ENCODE measurements around the gene UBE2D2. TPM values are rescaled to one million over a fixed set of nuclear protein-coding genes. Genes with fewer than 3 reads are reported as not detected.
"Not testable (repeated sequence)": the region's sequence is repeated elsewhere in the genome, so short reads cannot be mapped to it uniquely, and the experiment has no call there.

The UBE2D2 gene
- total and polyA plus RNA-seq, 11 donors = 84.6 to 148 (median 128) TPM

DNA sequence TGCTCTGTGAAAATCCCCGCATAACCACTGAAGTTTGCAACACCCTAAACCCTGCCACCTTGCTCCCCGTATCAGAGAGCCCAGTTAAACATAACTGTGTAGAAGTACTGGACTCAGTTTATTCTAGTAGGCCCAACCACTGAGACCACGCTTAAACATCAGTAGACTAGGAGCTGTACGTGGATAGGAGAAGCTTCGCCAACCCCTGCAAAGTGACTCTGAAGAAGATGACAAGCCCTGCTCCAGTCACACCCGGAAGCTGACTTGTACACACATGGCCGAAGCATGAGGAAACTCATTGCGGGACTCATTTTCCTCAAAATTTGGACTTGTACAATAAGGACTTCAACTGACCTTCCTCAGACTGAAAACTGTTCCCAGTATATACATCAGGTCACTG, 32.4 kb upstream of the UBE2D2 start:
- ATAC-seq; intact Hi-C loops (cut with DNase I); H3K4me3 ChIP-seq; H3K4me1 ChIP-seq; DNase-seq; H3K9me3 ChIP-seq; H3K27ac ChIP-seq; H3K36me3 ChIP-seq; H3K27me3 ChIP-seq: not testable (repeated sequence)
- 96 to 99% (median 97%) methylated on average over 8 of the region's 8 CpGs for WGBS, 4 donors

DNA sequence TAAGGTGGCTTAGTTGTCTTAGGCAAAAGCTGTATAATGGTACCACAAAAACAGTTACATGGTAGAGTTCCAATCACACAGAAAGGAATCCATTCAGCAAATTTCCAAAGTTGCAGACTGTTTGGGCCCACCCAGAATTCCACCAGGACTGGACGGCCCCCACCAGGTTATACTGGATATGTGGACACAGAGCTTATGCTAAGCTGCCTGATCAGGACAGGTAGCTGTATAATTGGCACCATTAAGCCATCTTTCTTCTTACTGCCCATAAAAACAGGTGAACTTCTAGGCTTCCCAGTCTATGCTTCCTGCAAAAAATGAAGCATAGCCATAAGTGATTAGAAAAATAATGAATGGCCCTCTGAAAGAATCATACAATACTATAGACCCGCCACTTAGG, 31.1 kb upstream of the UBE2D2 start:
- H3K4me3 ChIP-seq; H3K27me3 ChIP-seq; H3K9me3 ChIP-seq; intact Hi-C loops (cut with DNase I); H3K27ac ChIP-seq; ATAC-seq; H3K36me3 ChIP-seq; DNase-seq; H3K4me1 ChIP-seq: not testable (repeated sequence)
- 91 to 100% (median 98%) methylated on average over 2 of the region's 2 CpGs for WGBS, 4 donors

DNA sequence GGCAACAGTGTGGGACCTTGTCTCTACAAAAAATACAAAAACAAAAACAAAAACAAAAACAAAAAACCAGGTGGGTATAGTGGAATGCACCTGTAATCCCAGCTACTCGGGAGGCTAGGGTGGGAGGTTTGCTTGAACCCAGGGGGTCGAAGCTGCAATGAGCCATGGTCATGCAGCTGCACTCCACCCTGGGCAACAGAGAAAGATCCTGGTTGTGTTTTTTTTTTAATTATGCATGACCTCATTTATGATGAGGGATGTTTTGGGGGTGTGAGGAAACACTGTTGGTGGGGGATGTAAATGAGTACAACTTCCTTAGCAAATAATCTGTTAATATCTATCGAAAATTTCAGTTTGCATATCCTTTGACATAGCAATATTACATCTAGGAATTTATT, 29.4 kb upstream of the UBE2D2 start:
- no peak for DNase-seq
- no peak for TF ChIP-seq POLR2A (IDR thresholded peaks at IDR 0.05)
- TF ChIP-seq, protein P1, sequence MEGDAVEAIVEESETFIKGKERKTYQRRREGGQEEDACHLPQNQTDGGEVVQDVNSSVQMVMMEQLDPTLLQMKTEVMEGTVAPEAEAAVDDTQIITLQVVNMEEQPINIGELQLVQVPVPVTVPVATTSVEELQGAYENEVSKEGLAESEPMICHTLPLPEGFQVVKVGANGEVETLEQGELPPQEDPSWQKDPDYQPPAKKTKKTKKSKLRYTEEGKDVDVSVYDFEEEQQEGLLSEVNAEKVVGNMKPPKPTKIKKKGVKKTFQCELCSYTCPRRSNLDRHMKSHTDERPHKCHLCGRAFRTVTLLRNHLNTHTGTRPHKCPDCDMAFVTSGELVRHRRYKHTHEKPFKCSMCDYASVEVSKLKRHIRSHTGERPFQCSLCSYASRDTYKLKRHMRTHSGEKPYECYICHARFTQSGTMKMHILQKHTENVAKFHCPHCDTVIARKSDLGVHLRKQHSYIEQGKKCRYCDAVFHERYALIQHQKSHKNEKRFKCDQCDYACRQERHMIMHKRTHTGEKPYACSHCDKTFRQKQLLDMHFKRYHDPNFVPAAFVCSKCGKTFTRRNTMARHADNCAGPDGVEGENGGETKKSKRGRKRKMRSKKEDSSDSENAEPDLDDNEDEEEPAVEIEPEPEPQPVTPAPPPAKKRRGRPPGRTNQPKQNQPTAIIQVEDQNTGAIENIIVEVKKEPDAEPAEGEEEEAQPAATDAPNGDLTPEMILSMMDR (IDR thresholded peaks at IDR 0.05) = no peak
- no peaks in the 10 kb centered on the region for H3K27me3 ChIP-seq
- H3K27ac ChIP-seq = no peak overlapping the region
- H3K36me3 ChIP-seq = no peaks in the 10 kb centered on the region
- no peaks in the 10 kb centered on the region for H3K4me1 ChIP-seq
- no peak for ATAC-seq
- H3K4me3 ChIP-seq = no peak overlapping the region
- WGBS, 4 donors = 82 to 95% (median 91%) methylated on average over 3 of the region's 3 CpGs
- H3K9me3 ChIP-seq = no peaks in the 10 kb centered on the region
- intact Hi-C loops (cut with DNase I) = no loop called here

DNA sequence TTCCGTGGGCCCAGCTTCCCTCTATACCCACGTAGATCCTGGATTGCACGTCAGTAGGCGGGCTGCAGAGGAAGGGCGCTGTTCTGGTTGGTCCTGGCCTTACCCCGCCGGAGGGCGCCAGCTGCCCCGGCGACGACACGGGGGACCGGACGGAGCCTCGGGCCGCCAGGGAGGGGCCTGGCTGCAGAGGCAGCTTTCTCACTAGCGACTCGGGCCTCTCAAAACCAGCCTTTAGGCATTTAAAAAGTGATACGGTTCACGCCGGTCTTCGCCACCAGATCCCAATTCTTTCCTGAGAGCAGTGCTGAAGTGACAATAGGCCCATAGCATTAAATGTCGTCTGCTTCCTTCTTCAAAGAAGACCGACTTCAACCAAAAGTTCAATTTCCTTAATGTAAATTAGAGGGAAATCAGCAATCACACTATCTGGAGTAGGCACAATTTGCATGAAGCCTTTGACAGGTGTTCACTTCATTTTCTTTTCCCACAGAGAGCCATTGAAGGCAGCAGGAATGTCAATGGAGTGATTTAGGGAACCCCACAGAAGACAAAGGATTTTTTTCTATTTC, 17.6 kb upstream of the UBE2D2 start:
- WGBS, 4 donors = 8 to 18% (median 12%) methylated on average over 12 to 24 of the region's 24 CpGs
- Histone ChIP-seq H3K27ac (peak overlapping the region in 10 of 12 donors; percentile 23 to 68 (median 50)), H3K27me3 (no peaks in the 10 kb centered on the region), H3K4me3 (peak overlapping the region in 10 of 12 donors; percentile 14 to 51 (median 36)), H3K36me3 (no peaks in the 10 kb centered on the region), H3K9me3 (no peaks in the 10 kb centered on the region), H3K4me1 (peaks cover 0 to 11% (median 5%) of the 10 kb centered on the region in 12 donors)
- ATAC-seq = peak; percentile 94 to 100 (median 100)
- DNase-seq = peak; percentile 78 to 89 (median 85)
- intact Hi-C loops (cut with DNase I) = no loop called here
- TF ChIP-seq, protein P1 (IDR thresholded peaks at IDR 0.05) = peak in 8 of 12 donors; percentile 23 to 61 (median 44)
- no peak for TF ChIP-seq POLR2A (IDR thresholded peaks at IDR 0.05)

DNA sequence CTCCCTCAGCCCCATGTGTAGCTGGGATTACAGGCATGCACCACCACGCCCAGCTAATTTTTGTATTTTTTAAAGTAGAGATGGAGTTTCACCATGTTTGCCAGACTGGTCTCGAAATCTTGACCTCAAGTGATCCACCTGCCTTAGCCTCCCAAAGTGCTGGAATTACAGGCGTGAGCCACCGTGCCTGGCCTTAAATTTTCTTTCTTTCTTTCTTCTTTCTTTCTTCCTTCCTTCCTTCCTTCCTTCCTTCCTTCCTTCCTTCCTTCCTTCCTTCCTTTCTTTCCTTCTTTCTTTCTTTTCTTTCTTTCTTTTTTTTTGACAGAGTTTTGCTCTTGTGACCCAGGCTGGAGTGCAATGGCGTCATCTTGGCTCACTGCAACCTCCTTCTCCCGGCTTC, 14.5 kb upstream of the UBE2D2 start:
- DNase-seq; H3K27me3 ChIP-seq; H3K9me3 ChIP-seq; H3K36me3 ChIP-seq; ATAC-seq; intact Hi-C loops (cut with DNase I); H3K4me3 ChIP-seq; H3K27ac ChIP-seq: not testable (repeated sequence)
- 88 to 91% (median 89%) methylated on average over 6 of the region's 6 CpGs for WGBS, 4 donors
- H3K4me1 ChIP-seq = peaks cover 0 to 11% (median 5%) of the 10 kb centered on the region in 12 donors

All from heart left ventricle (tissue), 16 donors.